Globus pallidus (tissue), 1 donor: ENCODE results near the gene LARGE1.

ENCODE experiments used
- DNase-seq: peaks from one replicate; pipeline ENCODE4 v3.0.0-alpha.2; 2015; ENCODE audit warnings: low spot score

Gene LARGE1

GRCh38 chr22:33227791-33228190 is 692.5 kb downstream of the LARGE1 start:
- DNase-seq, result no peak

- DNase-seq, result no peak
Observed at GRCh38 chr22:33224841-33225240, 695.4 kb downstream of the LARGE1 start.
